ENCODE results near the gene ANK3. TPM values are rescaled to one million over a fixed set of nuclear protein-coding genes. Genes with fewer than 3 reads are reported as not detected.
A peak's percentile ranks its signal among the peaks of the same experiment; 100 is the strongest.

ANK3 gene
- total and polyA plus RNA-seq, 2 experiments from 2014 or later = 46.5 to 85.2 TPM

GRCh38 chr10:60009276-60009675, 380.4 kb downstream of the ANK3 start:
- Mint-ChIP-seq H3K9me3 (peaks cover 10% of the 10 kb centered on the region; the same call in 1 of the 3 replicates), H3K4me3 (no peak overlapping the region), H3K27me3 (ENCODE audit: insufficient read depth, low read depth, poor library complexity) (no peaks in the 10 kb centered on the region), H3K27ac (no peak overlapping the region; the same call in 1 of the 2 replicates), H3K4me1 (peaks cover 4% of the 10 kb centered on the region; the same call in 1 of the 3 replicates), H3K36me3 (ENCODE audit: low read depth) (peaks cover 7% of the 10 kb centered on the region)
- TF ChIP-seq ZNF114 (CRISPR knock-in tag; IDR thresholded peaks at IDR 0.05) (no peak), REST (IDR thresholded peaks at IDR 0.05; ENCODE audit: unreplicated experiment) (no peak), ZNF462 (CRISPR knock-in tag; IDR thresholded peaks at IDR 0.05) (no peak), EZH2phosphoT487 (IDR thresholded peaks at IDR 0.05; ENCODE audit: unreplicated experiment) (no peak), JUNB (IDR thresholded peaks at IDR 0.05; ENCODE audit: unreplicated experiment) (no peak), POLR2AphosphoS5 (IDR thresholded peaks at IDR 0.05; ENCODE audit: low read depth) (no peak), CREB1 (CRISPR knock-in tag; IDR thresholded peaks at IDR 0.05; ENCODE audit: low read depth) (no peak), CTCF (conservative IDR thresholded peaks at IDR 0.05; ENCODE audit: low read depth in 2 of 2) (no peak), ZNF331 (CRISPR knock-in tag; IDR thresholded peaks at IDR 0.05; ENCODE audit: low read depth) (no peak), STAT1 (IDR thresholded peaks at IDR 0.05; ENCODE audit: unreplicated experiment) (no peak), ETS1 (IDR thresholded peaks at IDR 0.05) (no peak), EZH2 (IDR thresholded peaks at IDR 0.05; ENCODE audit: low read depth, unreplicated experiment) (no peak), NANOG (IDR thresholded peaks at IDR 0.05; ENCODE audit: borderline replicate concordance) (no peak)
- Histone ChIP-seq H3K79me2 (replicated peaks; ENCODE audit: insufficient read depth) (no peaks in the 10 kb centered on the region), H3K27ac (ENCODE audit: low read depth) (no peak overlapping the region), H3K4me1 (ENCODE audit: insufficient read depth) (peaks cover 7% of the 10 kb centered on the region; the same call in 1 of the 2 replicates), H2AFZ (peak overlapping the region; percentile 72; the same call in 1 of the 2 replicates), H3F3A (replicated peaks; ENCODE audit: low read depth) (no peaks in the 10 kb centered on the region), H3K36me3 (ENCODE audit: insufficient read depth) (no peaks in the 10 kb centered on the region), H4K20me1 (replicated peaks; ENCODE audit: insufficient read depth) (no peaks in the 10 kb centered on the region), H3K9me2 (ENCODE audit: insufficient read depth) (peaks cover 15% of the 10 kb centered on the region; the same call in 1 of the 2 replicates), H3K4me3 (no peak overlapping the region), H3K27me3 (ENCODE audit: insufficient read depth) (no peaks in the 10 kb centered on the region), H3K4me2 (no peak overlapping the region)
- no peak for DNase-seq (ENCODE audit: low spot score)
- no peak for ATAC-seq

All from GM23338 (cell line).